NCI-H1417 (cell line): Measurements from ENCODE around the gene SCGB3A1.
A peak's percentile ranks its signal among the peaks of the same experiment; 100 is the strongest.

Experiments used
- DNase-seq, 3 experiments: peaks; one replicate each; lab custom pipeline; 2025; lab: John Stamatoyannopoulos, UW

The SCGB3A1 gene, protein sequence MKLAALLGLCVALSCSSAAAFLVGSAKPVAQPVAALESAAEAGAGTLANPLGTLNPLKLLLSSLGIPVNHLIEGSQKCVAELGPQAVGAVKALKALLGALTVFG

DNA sequence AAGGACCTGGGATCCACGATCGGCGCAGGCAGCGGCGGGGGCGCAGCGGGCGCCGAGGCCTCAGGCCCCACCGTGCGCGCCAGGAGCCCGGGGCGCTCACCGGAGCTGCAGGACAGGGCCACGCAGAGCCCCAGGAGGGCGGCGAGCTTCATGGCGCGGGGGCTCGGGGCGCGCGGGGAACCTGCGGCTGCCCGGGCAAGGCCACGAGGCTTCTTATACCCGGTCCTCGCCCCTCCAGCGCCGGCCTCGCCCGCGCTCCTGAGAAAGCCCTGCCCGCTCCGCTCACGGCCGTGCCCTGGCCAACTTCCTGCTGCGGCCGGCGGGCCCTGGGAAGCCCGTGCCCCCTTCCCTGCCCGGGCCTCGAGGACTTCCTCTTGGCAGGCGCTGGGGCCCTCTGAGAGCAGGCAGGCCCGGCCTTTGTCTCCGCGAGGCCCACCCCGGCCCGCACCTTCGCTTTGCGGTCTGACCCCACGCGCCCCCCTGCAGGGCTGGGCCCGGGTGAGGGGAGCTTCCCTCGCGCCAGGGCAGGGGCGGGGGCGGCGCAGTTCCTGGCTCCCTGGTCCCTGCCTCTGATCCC lies at the start of gene SCGB3A1:
Gene SCGB3A1 (minus strand): TSS at position 189 of the 577 bp plus-strand sequence. CDS start 37 bp downstream, at position 152.
- peak in 2 of 3 experiments; percentile 8 to 29 for DNase-seq

DNA sequence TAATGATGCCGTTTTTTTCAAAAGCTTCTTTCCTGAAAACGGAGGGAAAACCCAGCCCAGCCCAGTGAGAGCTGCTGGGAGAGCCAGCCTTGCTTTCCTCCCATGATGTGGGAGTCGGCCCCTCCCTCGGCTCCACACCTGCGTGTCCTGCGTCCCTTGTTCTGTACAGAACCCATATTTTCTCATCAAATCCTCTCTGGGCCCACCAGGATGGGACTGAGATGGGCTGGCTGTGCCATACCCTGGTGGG lies 49.2 kb upstream of the SCGB3A1 start:
- no peak for DNase-seq

DNA sequence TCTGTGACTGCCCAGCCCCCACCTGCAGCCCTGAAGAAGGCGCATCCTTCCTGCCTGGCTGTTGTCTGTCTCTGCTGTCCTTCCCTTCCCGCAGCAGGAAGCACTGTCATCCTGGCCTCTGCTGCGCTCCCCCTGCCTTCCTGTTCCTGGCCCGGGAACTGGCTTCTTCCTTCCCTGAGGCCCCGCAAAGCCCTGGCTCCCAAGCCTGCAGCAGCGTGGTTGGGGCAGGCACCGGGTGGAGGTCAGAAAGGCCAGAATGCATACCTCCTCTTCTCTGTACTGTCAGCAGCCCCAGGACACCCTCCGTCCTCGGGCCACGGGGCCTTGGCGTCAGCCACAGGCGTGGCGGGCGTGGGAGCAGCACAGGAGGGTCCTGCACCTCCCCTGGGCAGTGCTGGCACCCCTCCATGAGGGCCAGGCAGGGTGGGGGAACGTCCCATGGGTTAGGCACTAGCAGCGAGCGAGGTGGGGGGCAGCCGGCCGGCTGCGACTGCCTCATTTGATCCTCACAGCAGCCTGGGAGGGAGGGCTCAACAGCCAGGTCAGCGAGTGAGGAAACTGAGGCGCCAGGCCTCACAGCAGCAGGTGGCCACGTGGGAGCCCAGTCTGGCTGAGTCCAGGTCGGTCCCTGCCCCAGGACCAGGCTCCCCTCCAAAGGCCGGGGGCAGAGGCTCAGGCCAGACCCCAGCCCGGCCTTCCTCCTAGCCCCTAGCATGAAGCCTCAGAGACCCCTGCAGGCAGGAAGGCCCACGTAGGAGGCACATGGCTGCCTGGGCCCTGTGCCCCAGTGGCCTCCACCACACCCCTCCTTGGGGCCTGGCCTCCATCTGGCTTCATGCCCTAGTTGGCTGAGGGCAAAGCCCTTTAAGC lies 48.7 kb upstream of the SCGB3A1 start:
- DNase-seq = no peak

DNA sequence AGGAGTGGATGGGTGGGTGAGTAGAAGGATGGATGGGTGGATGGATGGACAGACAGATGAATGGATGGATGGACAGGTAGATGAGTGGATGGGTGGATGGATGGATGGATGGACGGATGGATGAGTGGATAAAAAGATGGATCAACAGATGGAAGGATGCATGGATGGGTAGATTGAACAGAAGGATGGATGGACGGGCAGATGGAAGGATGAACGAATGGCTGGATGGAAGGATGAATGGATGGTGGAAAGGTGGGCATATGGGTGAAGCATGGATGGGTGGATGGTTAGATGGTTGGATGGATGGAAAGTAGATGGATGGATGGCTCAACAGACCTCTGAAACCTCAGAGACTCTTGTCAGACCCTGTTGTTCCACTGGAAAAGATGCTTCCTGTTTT lies 48.0 kb upstream of the SCGB3A1 start:
- no peak for DNase-seq

DNA sequence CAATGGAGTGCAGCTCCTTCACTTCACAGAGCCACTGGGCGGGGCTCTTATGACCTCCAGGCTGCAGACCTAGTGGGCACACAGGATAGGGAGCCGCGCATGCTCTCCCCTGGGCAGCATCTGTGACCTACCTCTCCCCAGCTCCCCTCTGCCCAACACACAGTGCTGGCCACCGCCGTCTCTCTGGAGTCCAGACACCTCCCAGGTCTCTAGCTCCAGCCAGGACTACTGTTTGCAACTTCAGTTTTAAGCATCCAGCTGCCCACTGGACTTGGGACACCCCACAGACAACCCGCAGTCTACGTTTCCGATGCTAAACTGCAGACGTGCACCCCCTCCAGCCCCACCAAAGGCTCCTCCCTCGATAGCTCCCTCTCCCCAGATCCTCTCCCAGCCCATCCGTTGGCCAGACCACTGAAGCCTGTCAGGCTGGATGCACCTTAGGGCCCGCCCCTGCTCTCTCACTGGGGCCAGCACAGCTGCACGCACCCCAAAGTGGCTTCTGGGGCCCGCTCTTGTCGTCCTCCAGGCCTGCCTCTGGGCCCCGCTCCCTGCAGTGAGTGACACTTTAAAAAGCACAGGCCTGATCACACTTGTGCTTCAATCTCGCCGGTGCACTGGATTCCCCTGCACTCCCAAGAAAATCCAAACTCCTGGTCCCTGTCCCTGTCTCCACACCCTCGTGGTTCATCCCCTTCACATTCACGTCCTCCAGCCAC lies 46.8 kb upstream of the SCGB3A1 start:
- DNase-seq = no peak

DNA sequence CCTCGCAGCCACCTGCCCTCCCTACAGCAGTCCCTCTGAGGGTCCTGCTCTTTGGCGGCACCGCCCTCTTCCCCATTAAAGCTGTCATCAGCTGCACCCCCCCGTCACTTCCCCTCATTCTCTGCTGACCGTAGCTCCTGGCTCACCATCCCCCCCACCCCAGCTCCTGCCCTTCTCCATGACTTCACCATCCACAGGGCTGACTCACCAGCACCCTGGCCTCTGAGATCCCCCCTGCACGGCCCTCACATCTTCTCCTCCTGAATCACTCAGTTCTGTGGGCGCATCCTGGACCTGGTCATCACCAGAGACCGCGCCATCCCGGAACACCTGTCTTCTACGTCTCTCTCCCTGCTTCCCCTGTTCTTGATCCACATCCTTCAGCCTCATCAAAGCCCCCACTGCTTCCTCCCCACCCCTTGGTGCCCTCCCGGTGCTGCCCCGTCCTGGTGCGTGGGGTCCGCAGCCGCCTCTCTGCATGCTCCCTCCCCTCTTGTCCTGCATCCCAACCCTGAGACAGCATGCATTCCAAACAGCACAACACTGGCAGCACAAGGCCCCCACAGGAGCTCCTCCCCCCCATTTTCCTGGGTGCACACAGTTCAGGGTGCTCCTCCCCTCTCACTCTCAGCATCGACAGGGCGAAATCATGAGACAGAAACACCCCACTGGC lies 45.2 kb upstream of the SCGB3A1 start:
- no peak for DNase-seq

DNA sequence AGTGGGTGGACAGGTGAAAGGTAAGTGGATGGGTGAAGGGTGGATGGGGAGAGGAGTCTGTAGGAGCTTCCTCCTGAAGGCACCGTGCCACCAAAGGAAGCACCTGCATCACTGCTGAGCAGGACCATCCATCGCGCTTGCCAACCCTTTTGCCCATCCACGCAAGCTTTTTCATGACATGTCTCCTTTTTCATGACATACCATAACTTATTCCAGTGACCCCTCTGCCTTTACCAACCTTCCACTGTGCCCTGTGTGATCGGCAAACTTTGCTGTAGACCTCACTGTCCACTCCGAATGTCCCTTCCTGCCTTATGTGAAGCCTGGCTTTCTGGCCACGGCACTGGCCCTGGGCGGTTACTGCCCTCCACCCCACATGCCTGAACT lies 44.7 kb upstream of the SCGB3A1 start:
- no peak for DNase-seq

DNA sequence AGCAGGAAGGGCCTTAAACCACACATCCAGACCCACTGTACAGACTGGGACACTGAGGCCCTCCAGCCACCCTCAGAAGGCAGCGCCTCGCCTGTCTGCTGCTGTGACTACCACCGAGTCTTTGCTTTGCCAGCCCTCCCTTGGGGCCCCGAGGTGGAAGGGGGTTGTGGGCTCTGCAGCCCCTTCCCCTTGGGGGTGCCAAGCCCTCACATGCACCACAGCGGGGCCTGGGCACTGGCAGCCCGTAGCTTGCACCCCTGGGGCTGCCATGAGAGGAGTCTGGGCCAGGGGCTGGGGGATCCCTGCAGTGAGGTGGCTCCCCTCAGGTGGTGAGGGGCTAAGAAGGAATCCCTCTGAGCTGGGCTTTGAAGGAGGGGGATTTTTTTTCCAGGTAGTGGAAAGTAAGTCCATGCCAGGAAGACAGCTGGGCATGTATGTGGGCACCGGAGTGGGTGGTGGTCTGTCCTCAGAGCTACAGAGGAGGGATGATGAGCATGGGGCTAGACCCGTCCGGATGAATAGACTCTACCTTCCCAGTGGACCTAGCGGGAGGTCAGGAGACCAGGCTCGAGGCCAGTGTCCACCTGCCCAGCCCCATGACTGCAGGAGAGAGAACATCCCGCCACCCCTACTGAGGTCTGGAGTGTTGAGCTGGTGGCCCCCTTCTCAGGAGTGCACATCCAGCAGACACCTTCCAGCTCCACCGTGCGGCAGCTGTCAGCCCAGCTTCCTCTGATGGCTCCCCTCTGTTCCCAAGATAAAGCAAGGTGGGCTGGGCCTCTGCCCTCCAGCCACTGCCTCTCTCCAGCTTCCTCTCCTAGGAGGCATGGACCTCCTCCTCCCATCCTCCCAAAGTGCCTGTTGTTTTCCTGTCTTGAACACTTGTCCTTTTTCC lies 42.2 kb upstream of the SCGB3A1 start:
- DNase-seq = no peak

DNA sequence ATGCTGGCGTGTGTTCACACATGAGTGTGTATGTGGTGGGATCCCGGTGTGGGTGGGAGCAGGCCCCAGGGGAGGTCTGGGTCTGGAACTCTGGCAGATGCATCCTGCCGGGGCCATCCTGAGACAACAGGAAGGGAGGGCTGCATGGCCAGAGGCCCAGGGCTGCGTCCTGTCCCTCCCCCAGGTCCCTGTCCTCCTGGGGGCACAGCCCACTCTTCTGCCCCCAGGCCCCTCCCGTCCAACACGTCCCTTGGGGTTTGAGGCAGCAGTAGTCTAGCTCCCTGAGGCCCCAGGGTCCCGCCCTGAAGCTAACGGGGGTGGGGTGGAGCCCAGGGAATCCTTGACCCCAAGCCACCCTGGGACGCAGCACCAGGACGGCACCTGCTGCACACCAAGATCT lies 41.5 kb upstream of the SCGB3A1 start:
- no peak for DNase-seq

DNA sequence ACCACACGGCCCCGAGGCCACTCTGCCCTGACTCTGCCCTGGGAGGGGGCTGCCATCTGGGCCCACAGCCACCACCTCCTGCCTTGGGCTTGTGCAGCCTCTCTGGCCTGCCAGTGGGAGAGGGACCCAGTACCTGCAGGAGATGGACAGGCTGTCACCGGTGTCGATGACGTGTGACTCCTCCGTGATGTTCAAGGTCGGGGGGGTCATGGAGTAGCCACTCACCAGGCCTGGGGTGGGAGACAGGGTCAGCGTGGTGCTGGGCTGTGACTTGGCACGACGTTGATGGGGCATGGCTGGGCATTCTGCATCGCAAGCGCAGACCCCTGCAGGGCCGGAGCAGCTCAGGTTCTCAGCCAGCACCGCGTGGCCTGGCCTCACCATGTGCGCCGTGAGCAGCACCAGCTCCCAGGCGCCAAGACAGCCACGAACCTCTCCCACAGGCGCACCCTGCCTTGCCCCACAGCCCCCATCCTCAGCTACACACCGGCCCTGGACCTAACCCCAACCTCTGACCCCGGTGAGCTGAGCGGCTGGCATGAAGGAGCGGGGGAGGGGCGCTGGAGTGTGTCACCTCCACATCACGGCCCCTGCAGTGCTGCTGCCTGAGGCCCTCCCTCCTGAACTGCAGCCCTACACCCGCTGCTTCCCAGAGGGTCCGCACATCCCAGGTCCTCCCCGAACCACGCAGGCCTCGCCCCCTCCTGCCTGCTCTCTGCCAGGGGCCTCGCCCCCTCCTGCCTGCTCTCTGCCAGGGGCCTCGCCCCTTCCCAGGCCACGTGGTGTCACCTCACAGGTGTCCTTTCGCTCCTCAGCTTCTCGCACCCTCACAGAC lies 40.5 kb upstream of the SCGB3A1 start:
- no peak for DNase-seq

DNA sequence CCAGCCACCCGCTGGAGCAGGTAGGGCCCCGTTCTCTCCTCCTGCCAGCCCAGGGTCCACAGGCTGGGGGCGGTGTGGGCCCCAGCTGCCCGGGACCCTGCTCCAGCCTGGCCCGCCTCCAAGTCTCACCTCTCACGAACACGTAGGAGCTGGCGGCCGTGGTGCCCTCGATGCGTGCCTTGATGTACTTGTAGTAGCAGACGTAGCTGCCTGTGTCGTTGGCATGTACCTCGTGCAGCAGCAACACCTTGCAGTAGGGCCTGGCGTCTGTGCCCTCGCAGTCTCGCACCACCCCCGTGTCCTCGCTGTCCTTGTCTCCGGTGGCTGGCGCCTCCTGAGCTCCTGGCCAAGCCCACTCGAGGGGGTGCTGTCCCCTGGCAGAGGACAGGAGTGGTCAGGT lies 39.1 kb upstream of the SCGB3A1 start:
- DNase-seq = no peak

DNA sequence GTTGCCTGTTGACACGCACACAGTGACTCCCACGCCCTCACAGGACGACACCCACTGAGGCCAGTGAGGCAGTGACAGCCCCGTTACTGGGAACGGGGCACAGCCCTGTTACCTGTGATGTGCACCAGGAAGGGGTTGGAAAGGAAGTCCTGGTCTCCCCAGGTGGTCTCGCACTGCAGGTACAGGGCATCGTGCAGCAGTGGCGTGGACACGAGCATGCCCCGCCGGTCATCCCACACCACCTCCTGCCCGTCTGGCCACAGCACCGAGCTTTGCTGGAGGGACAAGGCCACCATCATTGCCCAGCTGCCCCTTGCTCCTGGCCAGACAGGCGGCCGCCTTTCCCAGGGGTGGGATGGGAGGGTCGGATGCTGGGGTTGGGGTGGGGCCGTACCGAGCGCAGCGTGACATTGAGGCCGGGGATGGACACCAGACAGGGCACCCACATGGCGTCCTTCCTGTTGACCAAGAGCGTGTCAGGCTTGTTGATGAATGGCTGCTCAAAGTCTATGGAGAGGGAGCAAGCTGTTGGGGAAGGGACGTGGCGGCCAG lies 38.6 kb upstream of the SCGB3A1 start:
- no peak for DNase-seq

DNA sequence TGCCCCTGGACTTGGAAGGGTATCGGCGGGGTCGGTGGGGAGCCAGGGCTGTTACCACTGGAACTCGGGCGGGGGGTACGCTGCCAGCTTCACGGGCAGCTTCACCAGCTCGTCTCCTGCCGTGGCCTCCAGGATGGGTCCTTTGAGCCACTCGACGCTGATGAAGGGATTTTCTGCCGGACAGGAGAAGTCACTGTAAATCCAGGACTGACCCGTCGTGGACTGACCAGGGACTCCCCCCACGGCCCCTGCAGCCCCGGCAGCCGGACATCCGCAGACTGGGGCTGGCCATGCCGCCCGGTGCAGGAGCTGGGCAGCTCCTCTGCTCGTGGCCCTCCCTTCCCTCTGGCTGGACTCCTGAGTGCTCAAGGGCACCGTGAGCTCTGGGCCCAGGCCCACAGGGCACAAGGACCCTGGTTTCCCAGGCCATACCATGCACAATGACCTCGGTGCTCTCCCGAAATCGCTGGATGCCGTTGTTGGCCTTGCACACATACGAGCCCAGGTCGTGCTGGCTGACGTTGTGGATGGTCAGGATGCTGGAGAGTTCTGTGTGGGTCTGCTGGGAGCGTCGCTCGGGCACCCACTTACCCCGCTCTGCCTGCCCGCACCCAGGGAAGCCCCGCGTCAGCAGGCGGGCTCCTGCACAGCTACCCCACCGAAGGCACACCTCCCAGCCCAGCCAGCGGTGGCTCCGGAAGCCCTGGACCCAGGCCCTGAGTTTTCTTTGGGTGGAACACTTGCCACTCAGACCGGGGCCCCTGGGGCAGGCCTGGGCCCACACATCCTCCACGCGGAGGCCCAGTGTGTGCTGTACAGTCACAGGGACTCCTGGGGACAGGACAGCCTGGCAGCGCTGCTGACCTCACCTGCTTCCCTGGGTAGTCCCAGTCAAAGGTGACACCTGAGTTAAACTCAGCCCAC lies 37.8 kb upstream of the SCGB3A1 start:
- no peak for DNase-seq

DNA sequence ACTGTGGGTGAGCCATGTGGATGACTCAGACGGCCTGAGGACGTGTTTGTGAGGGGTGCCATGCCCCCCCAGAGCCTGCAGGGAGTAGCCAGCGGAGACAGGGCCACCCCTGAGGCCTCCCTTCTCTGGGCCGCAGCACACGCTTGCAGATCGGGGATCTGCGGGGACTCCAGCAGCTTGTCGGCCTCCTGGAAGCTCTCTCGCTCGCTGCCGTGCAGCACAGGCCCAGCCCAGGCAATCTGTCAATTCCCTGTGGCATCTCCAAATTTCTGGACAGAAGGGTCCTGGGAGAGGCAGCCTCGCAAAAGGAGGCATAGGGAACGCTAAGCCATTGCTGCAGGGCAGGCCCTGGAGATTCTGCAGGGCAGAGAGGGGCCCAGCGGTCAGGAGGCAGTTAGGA lies 36.9 kb upstream of the SCGB3A1 start:
- DNase-seq = no peak

DNA sequence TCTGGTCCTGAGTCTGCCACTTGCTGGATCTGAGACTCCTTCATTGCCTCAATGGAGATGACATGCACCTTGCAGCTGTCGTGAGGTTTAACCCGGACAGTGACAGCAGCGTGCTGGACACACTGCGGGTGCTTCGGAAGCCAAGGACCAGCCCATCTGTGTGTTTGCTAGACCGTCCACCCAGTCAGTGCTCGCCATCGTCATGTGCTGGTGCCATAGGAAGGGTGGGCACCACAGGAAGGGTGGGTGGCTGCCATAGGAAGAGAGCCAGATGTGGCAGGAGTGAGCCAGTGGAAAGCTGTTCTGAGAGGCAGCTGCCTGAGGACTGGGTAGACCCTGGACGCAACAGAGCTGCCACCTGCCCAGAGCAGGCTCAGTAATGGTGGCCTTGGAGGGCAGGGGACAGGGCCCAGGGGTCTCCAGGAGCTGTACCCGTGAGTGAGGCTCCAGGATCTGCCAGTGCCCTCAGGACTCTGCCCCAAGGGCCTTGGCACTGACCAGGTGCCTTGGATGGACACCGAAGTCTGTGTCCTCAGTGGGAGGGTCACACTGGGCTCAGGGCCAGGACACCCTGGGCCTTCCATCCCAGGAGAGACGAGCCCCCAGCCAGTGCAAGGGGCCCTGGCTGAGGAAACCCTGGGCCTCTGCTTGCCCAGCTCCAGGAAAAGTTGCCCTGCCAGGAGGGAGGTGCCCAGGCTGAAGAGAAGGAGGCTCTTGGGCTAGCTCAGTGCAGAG lies 36.3 kb upstream of the SCGB3A1 start:
- DNase-seq = no peak

DNA sequence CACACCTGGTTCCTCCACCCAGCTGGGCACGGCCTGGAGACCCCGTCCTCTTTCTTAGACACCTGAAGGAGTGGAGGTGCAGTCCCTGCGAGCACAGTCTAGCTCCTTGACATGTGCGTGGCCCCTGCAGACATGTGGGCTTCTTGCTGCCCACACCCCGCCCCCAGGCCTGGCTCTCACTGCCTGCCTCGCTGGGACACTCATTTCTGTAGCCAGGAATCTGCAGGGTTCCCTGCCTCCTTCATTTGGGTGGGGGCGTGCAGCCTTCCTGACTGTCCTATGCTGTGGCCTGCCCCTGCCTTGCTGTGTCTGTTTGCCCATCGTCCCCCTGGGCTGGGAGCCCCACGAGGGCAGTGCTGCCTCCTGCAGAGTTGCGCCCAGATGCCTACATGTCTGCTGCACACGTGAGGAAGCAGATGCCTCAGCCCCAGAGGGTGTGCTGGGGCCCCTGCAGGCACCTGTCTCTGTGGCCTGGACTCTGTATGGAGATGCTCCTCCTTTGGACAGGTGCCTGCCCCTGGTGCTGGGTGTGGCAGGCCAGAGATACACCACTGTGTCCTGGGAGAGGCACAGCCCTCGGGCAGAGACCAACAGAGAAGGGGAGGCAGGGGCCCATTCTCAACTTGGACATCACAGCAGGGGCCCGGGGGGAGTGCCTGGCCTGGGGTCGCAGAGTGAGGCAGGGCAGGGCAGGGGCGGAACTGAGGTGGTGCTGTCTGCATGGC lies 35.5 kb upstream of the SCGB3A1 start:
- no peak for DNase-seq

DNA sequence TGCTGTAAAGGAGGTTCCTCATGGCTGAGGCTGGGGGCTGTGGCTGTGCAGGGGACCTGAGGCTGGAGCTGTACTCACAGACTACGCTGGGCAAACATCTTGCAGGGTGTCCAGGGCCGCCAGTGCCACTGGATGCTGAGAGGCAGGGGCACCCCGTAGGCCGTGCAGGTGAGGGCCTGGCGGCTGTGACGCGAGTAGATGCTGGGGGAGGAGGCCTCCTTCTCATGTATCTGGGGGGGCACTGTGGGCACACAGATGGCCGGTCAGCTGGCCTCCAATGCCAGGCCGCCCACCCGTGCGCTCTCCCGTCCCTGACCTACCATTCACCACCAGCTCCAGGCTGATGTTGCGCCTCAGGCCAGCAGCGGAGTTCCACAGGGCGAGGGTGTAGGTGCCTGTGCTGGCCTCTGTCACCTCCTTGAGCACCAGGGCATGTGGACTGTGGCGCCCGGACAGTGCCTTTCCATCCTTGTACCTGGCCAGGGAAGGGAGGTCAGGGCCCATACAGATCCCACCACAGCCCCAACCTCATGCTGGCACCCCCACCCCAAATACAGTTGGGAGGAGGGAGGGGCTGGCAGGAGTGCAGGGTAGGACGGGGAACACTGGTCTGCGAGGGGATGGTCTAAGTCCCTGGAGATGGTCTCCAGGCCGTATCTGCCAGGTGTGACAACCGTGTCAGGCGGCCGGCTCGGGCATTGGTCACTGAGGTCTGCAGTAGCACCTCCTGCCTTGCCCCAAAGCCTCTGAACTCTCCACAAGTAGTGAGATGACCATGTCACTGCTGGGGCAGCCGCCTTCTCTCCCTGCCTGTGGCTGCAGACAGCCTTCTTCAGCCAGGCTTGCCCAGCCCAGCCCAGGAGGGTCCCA lies 34.7 kb upstream of the SCGB3A1 start:
- DNase-seq = no peak
